IPS DF 4.7 (cell line): ENCODE measurements around the gene JAG2.

Experiments used
- DNase-seq: peaks from one replicate; pipeline ENCODE4 v3.0.0-alpha.2; 2013; ENCODE audit warnings: low spot score; ENCODE audit errors: extremely low read depth

Gene JAG2

DNA sequence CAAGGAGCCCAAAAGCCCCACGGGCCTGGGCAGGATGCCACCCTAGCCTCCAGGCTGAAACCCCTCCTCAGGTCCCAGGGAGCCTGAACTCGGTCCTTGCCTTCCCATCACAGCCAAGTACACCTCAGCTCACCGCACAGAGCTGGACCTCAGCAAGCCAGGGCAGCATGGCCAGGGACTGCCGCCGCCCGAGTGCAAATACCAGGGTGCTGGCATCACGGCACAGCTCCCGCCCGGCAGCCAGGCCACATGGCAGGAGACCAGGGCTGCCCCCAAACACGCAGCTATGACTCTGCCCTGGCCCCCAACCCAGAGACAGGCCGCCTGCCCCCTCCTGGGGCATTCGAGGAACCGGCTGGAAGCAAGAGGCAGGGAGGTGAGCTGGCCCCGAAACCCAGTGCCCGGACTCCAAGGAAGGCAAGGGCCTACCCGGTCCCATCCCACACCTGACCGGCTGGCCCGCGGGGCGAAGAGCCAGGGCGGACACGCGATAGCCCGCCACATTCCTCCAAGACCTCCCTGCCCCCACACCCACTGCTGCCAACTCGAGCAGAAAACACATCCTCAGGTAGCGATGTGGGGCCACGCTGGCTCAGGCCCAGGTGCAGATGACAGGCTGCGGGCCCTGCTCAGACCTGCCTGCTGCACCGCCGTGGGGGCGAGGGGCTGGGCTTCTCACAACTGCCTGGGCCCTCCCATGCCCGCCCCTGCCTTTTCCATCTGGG is 2.7 kb downstream of the JAG2 start:
- no peak for DNase-seq

GRCh38 chr14:105165134-105165704 is 3.4 kb downstream of the JAG2 start:
- no peak for DNase-seq

- DNase-seq: no peak
Observed at GRCh38 chr14:105163040-105163742, 5.4 kb downstream of the JAG2 start.

DNA sequence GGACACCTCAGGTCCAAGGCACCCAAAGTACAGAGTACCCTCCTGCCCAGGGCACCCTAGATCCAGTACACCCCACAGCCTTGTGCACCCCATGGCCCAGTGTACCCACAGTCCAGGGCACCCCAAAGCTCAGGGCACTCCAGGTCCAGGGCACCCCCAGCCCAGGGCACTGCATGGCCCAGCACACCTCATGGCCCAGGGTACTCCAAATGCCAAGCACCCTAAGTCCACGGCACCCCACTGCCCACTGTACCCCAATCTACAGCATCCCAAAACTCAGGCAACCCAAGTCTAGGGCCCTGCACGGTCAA is 6.0 kb downstream of the JAG2 start:
- no peak for DNase-seq

GRCh38 chr14:105161964-105162668 is 6.5 kb downstream of the JAG2 start:
- no peak for DNase-seq

- no peak for DNase-seq
Observed at GRCh38 chr14:105161309-105161708, 7.3 kb downstream of the JAG2 start.

GRCh38 chr14:105160776-105161175 is 7.8 kb downstream of the JAG2 start:
- no peak for DNase-seq

GRCh38 chr14:105159344-105159743 is 9.2 kb downstream of the JAG2 start:
- no peak for DNase-seq

DNA sequence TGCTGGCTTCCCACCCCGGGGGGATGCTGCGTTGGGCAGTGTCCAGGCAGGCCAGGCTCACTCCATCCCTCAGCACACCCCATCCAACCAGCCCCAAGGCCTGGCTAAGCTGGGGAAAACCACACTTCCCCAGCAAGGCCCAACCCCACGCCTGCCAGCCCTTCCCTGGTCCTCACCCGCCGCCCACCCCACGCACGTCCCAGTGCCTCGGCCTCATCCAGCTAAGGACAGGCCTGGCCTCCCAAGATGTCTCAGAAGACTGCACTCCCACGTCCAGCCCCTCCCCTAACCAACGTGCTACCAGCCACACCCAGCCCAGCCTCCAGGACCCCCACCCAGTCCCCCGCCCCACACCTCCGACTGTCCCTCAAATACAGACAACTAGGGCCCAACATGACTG is 9.8 kb downstream of the JAG2 start:
- DNase-seq: no peak

DNA sequence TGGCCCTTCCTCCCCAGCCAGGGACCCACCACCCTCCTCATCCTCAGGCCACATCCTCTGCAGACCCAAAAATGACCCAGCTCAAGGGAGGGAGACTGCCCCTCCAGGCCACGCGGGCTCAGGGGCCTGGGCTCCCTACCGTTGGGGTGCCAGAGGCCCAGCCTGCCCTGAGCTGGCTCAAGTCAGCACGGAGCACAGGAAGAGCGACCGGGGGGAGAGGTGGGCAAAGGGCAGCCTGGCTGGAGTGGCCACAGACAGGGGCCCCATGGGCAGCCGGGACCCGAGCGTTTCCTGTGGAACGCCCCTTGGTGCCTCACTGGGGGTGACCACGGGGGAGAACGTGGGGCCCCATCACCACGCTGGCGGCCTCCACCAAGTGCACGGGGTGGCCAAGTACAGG is 10.7 kb downstream of the JAG2 start:
- DNase-seq: no peak

DNA sequence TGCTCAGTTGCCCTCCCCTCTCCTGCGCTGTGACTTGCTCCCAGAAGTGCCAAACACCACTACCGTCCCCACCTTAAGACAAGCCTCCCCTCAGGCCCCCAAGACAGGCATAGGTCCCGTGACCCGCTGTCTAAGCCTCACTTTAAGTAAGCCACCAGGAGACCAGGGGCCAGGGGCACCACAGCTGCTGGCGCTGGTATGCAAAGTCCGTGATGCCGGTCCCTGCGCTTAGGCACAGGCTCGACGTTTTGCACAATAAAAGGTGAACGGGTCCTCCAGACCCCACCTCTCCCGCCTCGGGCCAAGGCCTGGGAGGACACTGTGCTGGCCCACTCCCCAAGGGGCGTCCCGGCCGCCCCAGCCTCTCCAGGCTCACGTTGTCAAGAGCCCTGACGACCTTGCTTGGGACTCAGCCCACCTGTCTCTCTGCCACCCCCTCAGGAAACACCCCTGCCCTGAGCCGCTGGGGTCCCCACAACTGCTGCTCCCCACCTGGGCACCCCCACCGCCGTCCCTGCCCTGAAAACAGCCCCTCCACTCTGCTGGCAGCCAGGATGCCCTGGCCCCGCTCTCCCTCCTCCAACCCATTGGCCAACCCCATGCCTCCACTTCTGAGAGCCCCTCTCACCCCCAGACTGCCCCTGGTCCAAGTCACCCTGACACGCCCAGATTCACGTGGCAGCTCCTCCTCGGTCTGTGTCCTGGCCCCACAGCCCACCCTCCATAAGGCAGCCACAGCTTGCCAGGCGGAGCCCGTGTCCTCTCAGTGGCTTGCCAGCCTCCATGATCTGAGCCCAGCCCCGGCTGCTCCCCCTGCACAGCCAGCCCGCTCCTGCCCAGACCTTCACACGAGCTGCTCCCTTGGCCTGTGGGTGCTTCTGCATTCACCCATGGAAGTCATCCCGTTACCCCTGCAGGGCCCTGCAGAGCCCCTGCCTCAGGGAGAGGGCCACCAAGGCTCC is 11.9 kb downstream of the JAG2 start:
- no peak for DNase-seq

DNA sequence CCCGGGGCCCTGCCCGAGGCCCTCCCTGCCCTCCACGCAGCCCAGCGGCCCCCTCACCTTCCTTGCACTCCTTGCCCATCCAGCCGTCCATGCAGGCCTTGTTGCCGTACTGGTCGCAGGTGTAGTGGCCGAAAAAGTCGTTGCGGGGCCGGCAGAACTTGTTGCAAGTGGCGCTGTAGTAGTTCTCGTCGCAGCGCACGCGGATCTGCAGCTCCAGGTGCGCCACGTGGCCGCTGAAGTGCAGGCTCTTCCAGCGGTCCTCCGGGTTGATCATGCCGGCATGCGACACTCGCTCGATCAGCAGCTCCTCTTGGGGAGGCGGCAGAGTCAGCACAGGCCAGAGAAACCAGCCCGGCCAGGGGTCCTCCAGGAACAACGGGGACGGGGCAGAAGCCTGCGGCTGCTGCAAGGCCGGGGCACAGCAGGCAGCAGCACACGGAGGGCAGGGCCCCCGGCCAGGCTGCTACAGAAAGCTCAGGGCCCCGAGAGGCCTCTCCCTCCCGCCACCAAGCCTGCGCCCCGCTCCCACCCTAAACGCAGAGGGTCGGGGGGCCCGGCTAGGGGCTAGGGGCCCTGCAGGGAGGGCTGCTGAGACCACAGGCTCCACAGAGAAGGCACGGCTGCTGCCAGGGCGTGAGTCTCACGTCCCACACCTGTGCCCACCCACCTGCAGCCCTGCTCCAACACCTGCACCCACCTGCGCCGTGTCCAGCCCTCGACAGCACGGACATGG is 12.7 kb downstream of the JAG2 start:
- DNase-seq: no peak

DNA sequence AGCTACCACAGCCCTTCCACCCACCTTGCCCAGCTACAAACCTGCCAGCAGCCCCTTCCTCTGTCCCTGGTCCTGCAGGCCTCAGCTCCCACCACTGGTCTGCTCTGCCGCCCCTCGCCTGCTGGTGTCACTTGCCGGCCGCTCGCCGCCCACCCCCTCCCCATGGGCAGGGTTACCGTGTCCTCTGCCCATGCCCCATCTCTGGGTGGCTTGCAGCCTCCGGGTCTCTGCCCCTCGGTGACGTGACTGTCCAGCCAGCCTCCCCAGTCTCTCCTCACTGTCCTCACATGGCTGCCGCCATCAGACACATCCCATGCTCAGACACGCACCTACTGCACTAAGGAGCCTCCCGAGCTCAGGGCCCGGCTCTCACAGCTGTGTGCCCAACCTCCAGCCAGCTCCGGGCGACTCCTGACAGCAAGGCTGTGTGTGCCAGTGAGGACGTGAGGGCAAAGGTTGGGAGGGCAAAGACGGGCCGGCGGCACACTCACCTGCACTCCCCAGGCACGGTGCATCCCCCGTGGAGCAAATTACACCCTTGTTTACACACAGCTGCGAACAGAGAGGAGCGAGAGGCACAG is 13.4 kb downstream of the JAG2 start:
- DNase-seq: no peak

- DNase-seq: no peak
Observed at GRCh38 chr14:105154476-105154871, 14.1 kb downstream of the JAG2 start.

DNA sequence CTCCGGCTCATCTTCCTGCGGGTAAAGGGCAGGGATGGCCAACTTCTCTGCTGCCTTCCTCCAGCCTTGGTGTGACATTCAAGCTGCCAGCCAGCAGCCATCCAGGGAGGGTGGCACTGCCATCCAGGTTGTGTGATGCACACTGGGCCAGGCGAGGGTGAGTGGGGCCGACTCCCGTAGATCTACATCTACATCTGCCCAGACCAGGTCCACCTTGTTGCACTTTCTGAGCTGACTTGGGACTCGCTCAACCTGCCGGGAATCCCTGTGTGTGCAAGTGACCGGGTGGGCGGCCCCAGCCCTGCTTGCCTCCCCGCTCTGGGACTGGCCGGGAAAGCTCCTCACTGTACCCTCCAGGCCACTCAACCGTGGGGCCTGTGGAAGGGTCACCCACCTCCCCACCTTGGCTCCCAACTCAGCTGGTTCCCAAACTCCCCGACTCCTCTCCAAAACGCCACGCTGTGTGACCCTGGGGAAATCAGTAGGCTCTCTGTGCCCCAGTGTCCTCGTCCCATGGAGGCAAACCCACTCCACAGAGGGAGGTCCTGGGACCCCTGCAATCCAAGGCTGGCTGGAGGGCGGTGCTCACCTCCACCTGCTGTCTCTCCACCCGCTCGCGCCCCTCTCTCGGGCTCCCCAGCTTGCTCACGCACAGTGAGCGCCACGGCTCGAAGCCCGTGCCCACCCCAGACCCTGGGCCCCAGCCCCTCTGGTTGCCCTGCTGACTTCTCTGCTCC is 14.7 kb downstream of the JAG2 start:
- no peak for DNase-seq

DNA sequence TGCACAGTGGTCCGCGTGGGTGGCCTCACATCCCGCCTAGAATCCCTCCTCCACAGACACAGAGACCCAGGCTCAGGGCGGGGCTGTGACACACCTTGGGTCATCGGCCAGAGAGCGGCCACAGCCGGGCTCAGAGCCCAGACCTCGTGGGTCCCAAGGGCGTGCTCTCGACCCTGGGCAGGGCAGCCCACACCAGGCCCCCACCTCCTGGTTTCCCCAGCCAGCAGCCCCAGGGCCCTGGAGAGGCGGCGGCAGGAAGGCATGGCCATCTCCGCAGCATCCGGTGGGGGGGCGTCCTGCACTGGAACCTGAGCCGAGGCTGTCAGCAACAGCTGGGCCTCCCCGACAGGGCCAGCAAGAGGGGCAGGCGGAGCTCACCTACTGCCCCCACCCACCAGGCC is 15.2 kb downstream of the JAG2 start:
- no peak for DNase-seq

DNA sequence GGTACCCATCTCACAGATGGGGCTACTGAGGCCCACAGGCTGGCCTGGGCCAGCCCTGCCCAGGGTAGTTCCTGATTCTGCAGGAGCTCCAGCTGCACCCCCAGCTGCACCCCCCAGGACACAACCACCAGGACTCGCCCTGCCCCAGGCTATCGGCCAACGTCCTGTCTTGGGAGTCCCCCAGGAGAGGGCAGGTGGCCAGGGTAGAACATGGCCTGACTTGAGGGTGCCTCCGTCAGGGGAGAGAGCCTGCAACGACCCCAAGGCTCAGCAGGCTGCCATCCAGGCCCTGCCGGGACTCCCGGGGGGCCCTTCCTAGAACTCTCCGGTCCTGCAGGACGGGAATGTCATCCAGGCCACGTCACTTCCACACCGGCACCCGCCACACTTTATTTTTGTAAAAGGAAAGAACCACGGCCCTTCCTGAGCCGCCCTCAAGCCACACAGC is 15.8 kb downstream of the JAG2 start:
- DNase-seq: no peak

- DNase-seq: no peak
Observed at GRCh38 chr14:105151838-105152793, 16.5 kb downstream of the JAG2 start.
